ENCODE measurements around the gene DOCK11.
A peak's percentile ranks its signal among the peaks of the same experiment; 100 is the strongest.

Gene DOCK11

DNA sequence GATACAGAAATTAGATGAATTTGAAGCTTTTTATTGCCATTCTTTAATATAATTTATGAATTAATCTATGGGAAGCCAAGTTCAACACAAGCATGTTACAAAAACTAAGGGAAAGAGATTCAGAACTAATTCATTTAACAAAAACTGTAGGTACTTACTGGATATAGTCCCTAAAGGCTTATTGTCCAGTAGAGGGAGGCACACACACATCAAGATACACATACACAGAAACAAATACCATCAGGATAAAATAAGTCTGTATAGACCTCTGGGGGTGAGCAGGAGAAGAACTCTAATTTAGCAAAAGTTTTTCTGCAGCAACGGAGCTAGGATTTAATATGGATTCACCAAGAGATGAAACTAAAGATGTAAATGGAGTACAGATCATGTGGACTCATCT lies 148.8 kb downstream of the DOCK11 start:
- H3K4me1 ChIP-seq (ENCODE audit: control insufficient read depth, insufficient read depth, low read length): no peaks in the 10 kb centered on the region
- TF ChIP-seq ZIC2 (tag by site-specific recombination; IDR thresholded peaks at IDR 0.05) (no peak), ZNF366 (tag by site-specific recombination; conservative IDR thresholded peaks at IDR 0.05) (no peak), SP7 (tag by site-specific recombination; IDR thresholded peaks at IDR 0.05) (no peak), ZNF48 (tag by site-specific recombination; IDR thresholded peaks at IDR 0.05) (no peak), KLF16 (tag by site-specific recombination; IDR thresholded peaks at IDR 0.05) (no peak), ZNF654 (tag by site-specific recombination; IDR thresholded peaks at IDR 0.05; ENCODE audit: low read depth) (peak; percentile 63)
- TF ChIP-seq, protein P1, sequence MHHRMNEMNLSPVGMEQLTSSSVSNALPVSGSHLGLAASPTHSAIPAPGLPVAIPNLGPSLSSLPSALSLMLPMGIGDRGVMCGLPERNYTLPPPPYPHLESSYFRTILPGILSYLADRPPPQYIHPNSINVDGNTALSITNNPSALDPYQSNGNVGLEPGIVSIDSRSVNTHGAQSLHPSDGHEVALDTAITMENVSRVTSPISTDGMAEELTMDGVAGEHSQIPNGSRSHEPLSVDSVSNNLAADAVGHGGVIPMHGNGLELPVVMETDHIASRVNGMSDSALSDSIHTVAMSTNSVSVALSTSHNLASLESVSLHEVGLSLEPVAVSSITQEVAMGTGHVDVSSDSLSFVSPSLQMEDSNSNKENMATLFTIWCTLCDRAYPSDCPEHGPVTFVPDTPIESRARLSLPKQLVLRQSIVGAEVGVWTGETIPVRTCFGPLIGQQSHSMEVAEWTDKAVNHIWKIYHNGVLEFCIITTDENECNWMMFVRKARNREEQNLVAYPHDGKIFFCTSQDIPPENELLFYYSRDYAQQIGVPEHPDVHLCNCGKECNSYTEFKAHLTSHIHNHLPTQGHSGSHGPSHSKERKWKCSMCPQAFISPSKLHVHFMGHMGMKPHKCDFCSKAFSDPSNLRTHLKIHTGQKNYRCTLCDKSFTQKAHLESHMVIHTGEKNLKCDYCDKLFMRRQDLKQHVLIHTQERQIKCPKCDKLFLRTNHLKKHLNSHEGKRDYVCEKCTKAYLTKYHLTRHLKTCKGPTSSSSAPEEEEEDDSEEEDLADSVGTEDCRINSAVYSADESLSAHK (tag by site-specific recombination; IDR thresholded peaks at IDR 0.05): no peak
- TF ChIP-seq, protein P2, sequence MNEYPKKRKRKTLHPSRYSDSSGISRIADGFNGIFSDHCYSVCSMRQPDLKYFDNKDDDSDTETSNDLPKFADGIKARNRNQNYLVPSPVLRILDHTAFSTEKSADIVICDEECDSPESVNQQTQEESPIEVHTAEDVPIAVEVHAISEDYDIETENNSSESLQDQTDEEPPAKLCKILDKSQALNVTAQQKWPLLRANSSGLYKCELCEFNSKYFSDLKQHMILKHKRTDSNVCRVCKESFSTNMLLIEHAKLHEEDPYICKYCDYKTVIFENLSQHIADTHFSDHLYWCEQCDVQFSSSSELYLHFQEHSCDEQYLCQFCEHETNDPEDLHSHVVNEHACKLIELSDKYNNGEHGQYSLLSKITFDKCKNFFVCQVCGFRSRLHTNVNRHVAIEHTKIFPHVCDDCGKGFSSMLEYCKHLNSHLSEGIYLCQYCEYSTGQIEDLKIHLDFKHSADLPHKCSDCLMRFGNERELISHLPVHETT (tag by site-specific recombination; IDR thresholded peaks at IDR 0.05): no peak
- TF ChIP-seq, protein P3, sequence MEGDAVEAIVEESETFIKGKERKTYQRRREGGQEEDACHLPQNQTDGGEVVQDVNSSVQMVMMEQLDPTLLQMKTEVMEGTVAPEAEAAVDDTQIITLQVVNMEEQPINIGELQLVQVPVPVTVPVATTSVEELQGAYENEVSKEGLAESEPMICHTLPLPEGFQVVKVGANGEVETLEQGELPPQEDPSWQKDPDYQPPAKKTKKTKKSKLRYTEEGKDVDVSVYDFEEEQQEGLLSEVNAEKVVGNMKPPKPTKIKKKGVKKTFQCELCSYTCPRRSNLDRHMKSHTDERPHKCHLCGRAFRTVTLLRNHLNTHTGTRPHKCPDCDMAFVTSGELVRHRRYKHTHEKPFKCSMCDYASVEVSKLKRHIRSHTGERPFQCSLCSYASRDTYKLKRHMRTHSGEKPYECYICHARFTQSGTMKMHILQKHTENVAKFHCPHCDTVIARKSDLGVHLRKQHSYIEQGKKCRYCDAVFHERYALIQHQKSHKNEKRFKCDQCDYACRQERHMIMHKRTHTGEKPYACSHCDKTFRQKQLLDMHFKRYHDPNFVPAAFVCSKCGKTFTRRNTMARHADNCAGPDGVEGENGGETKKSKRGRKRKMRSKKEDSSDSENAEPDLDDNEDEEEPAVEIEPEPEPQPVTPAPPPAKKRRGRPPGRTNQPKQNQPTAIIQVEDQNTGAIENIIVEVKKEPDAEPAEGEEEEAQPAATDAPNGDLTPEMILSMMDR (tag by site-specific recombination; IDR thresholded peaks at IDR 0.05): peak; percentile 52
- H3K9me3 ChIP-seq (ENCODE audit: control insufficient read depth, insufficient read depth, low read depth, low read length): no peaks in the 10 kb centered on the region
- H3K4me3 ChIP-seq (ENCODE audit: low read depth, low read length): no peak overlapping the region
- POLR2A ChIA-PET: interaction anchor here (0.6 kb wide), 1 partner anchor 653 kb away, joined by 3 read pairs; no protein-coding TSS in a partner anchor
- CTCF ChIA-PET: interaction anchor here (0.7 to 2.6 kb wide), 18 partner anchors 8 to 448 kb away, joined by 3 to 22 read pairs (median 4); no protein-coding TSS in a partner anchor
- H3K27ac ChIP-seq (ENCODE audit: extremely low read depth, low read depth, low read length): no peak overlapping the region
- H3K36me3 ChIP-seq (ENCODE audit: control insufficient read depth in 2 of 2, insufficient read depth in 1 of 2, low read length in 2 of 2): peaks cover 0 to 2% of the 10 kb centered on the region in 2 experiments; a peak in 1 of 3 replicates

DNA sequence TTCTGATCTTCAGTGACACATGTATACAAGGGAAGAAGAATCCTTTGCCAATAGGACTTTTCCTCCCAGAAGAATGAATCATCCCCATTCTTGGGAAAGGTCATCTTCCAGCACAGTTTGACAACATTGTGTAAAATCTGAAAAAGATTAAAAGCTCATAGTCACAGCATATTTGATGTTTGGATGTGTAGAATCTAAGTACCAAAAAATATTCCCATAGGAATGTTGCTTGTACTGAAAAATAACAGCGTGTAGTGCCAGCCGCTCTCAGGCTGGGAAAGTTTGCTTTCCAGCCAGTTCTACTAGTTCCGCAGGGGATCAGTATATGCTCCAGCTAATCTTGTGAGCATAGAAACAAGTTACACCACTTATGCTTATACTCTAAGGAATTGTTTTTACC lies 157.1 kb downstream of the DOCK11 start:
- no peak overlapping the region for H3K4me3 ChIP-seq (ENCODE audit: low read depth, low read length)
- no peaks in the 10 kb centered on the region for H3K9me3 ChIP-seq (ENCODE audit: control insufficient read depth, insufficient read depth, low read depth, low read length)
- ChIA-PET CTCF (interaction anchor here (0.7 to 4.3 kb wide), 2 partner anchors 9 to 1666 kb away, joined by 3 to 19 read pairs; no protein-coding TSS in a partner anchor), POLR2A (no interaction called here)
- H3K36me3 ChIP-seq (ENCODE audit: control insufficient read depth in 2 of 2, insufficient read depth in 1 of 2, low read length in 2 of 2): peaks cover 0 to 3% of the 10 kb centered on the region in 2 experiments; a peak in 1 of 3 replicates
- no peaks in the 10 kb centered on the region for H3K4me1 ChIP-seq (ENCODE audit: control insufficient read depth, insufficient read depth, low read length)
- H3K27ac ChIP-seq (ENCODE audit: extremely low read depth, low read depth, low read length): no peak overlapping the region
- no peak for TF ChIP-seq ZNF837 (tag by site-specific recombination; IDR thresholded peaks at IDR 0.05)
- TF ChIP-seq ZBTB8A (tag by site-specific recombination; IDR thresholded peaks at IDR 0.05): no peak
- no peak for TF ChIP-seq ZNF266 (tag by site-specific recombination; IDR thresholded peaks at IDR 0.05; ENCODE audit: low read depth)
- TF ChIP-seq, protein P4, sequence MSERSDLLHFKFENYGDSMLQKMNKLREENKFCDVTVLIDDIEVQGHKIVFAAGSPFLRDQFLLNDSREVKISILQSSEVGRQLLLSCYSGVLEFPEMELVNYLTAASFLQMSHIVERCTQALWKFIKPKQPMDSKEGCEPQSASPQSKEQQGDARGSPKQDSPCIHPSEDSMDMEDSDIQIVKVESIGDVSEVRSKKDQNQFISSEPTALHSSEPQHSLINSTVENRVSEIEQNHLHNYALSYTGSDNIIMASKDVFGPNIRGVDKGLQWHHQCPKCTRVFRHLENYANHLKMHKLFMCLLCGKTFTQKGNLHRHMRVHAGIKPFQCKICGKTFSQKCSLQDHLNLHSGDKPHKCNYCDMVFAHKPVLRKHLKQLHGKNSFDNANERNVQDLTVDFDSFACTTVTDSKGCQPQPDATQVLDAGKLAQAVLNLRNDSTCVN (tag by site-specific recombination; optimal IDR thresholded peaks at IDR 0.05): no peak
- TF ChIP-seq ZNF416 (tag by site-specific recombination; IDR thresholded peaks at IDR 0.05): no peak
- no peak for TF ChIP-seq ZNF792 (tag by site-specific recombination; IDR thresholded peaks at IDR 0.05)
- TF ChIP-seq ZNF843 (tag by site-specific recombination; IDR thresholded peaks at IDR 0.05): no peak
- TF ChIP-seq ZNF169 (tag by site-specific recombination; IDR thresholded peaks at IDR 0.05): no peak
- TF ChIP-seq, protein P5, sequence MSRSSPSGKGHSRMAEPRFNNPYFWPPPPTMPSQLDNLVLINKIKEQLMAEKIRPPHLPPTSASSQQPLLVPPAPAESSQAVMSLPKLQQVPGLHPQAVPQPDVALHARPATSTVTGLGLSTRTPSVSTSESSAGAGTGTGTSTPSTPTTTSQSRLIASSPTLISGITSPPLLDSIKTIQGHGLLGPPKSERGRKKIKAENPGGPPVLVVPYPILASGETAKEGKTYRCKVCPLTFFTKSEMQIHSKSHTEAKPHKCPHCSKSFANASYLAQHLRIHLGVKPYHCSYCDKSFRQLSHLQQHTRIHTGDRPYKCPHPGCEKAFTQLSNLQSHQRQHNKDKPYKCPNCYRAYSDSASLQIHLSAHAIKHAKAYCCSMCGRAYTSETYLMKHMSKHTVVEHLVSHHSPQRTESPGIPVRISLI (tag by site-specific recombination; IDR thresholded peaks at IDR 0.05): no peak
- TF ChIP-seq ZNF274 (IDR thresholded peaks at IDR 0.05; ENCODE audit: low read length): no peak
- no peak for TF ChIP-seq ZNF274 (tag by site-specific recombination; IDR thresholded peaks at IDR 0.05; ENCODE audit: borderline replicate concordance)
- TF ChIP-seq ZNF830 (tag by site-specific recombination; IDR thresholded peaks at IDR 0.05; ENCODE audit: low read depth): no peak
- no peak for TF ChIP-seq SP2 (tag by site-specific recombination; IDR thresholded peaks at IDR 0.05)
- no peak for TF ChIP-seq ZNF560 (tag by site-specific recombination; IDR thresholded peaks at IDR 0.05; ENCODE audit: borderline replicate concordance)
- TF ChIP-seq, protein P6, sequence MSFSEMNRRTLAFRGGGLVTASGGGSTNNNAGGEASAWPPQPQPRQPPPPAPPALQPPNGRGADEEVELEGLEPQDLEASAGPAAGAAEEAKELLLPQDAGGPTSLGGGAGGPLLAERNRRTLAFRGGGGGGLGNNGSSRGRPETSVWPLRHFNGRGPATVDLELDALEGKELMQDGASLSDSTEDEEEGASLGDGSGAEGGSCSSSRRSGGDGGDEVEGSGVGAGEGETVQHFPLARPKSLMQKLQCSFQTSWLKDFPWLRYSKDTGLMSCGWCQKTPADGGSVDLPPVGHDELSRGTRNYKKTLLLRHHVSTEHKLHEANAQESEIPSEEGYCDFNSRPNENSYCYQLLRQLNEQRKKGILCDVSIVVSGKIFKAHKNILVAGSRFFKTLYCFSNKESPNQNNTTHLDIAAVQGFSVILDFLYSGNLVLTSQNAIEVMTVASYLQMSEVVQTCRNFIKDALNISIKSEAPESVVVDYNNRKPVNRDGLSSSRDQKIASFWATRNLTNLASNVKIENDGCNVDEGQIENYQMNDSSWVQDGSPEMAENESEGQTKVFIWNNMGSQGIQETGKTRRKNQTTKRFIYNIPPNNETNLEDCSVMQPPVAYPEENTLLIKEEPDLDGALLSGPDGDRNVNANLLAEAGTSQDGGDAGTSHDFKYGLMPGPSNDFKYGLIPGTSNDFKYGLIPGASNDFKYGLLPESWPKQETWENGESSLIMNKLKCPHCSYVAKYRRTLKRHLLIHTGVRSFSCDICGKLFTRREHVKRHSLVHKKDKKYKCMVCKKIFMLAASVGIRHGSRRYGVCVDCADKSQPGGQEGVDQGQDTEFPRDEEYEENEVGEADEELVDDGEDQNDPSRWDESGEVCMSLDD (tag by site-specific recombination; IDR thresholded peaks at IDR 0.05): no peak
- TF ChIP-seq ZNF558 (tag by site-specific recombination; IDR thresholded peaks at IDR 0.05): no peak
- TF ChIP-seq KLF9 (tag by site-specific recombination; IDR thresholded peaks at IDR 0.05; ENCODE audit: low read depth): no peak

Measured in HEK293 (cell line).